Astrocyte of the spinal cord (primary cell): ENCODE data around the gene ABCC3.
A peak's percentile ranks its signal among the peaks of the same experiment; 100 is the strongest.

Source experiments
- DNase-seq: peaks from one replicate; pipeline ENCODE4 v3.0.0; 2011; ENCODE audit warnings: low read depth, low spot score
- H3K4me3 ChIP-seq: 2 replicates; pipeline ENCODE4 v1.5.1; 2011; ENCODE audit warnings: low read depth, mild to moderate bottlenecking, low read length, moderate library complexity
- in situ Hi-C: cut with HindIII; loops from 2 replicates; pipeline ENCODE4 v1.10.0; 2017; ENCODE audit warnings: low sequenced_read_pairs
- TF ChIP-seq, protein P1 (sequence below): IDR thresholded peaks from 2 replicates; pipeline ENCODE4 v1.5.1; 2012; ENCODE audit warnings: low read depth, mild to moderate bottlenecking, low read length, inconsistent platforms

ABCC3 gene

GRCh38 chr17:50710650-50711049 is 76.0 kb downstream of the ABCC3 start:
- TF ChIP-seq, protein P1, sequence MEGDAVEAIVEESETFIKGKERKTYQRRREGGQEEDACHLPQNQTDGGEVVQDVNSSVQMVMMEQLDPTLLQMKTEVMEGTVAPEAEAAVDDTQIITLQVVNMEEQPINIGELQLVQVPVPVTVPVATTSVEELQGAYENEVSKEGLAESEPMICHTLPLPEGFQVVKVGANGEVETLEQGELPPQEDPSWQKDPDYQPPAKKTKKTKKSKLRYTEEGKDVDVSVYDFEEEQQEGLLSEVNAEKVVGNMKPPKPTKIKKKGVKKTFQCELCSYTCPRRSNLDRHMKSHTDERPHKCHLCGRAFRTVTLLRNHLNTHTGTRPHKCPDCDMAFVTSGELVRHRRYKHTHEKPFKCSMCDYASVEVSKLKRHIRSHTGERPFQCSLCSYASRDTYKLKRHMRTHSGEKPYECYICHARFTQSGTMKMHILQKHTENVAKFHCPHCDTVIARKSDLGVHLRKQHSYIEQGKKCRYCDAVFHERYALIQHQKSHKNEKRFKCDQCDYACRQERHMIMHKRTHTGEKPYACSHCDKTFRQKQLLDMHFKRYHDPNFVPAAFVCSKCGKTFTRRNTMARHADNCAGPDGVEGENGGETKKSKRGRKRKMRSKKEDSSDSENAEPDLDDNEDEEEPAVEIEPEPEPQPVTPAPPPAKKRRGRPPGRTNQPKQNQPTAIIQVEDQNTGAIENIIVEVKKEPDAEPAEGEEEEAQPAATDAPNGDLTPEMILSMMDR, result no peak
- no peak overlapping the region for H3K4me3 ChIP-seq
- no peak for DNase-seq
- in situ Hi-C loops, result no loop called here

- DNase-seq, result no peak
- in situ Hi-C loops, result no loop called here
- H3K4me3 ChIP-seq, result no peak overlapping the region
- TF ChIP-seq, protein P1, result no peak
Observed at GRCh38 chr17:50712641-50713040, 78.0 kb downstream of the ABCC3 start.

DNA sequence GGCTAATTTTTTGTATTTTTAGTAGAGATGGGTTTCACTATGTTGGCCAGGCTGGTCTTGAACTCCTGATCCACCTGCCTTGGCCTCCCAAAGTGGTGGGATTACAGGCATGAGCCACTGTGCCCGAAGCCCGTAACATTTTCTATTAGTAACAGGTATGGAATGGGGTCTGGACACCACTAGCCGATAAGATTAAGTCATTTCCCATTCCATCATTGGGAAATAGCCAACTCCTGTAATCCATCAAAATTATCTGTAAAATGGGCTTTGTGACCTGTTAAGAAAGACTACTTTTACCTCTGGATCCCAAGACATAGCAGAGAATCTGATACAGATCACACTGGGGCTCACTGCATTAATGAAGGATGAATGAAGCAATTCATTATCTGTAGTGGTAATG is 80.8 kb downstream of the ABCC3 start:
- in situ Hi-C loops, result no loop called here
- H3K4me3 ChIP-seq, result no peak overlapping the region
- TF ChIP-seq, protein P1, result no peak
- no peak for DNase-seq

GRCh38 chr17:50719144-50719923 is 84.7 kb downstream of the ABCC3 start, which contains the start of gene LUC7L3:
Gene LUC7L3 (plus strand): TSS chr17:50719603. CDS start chr17:50719733, 130 bp downstream.
- in situ Hi-C loops, result no loop called here
- peak; percentile 96 for DNase-seq
- TF ChIP-seq, protein P1, result no peak
- peak within 1 kb of the TSS; percentile 98 for H3K4me3 ChIP-seq

DNA sequence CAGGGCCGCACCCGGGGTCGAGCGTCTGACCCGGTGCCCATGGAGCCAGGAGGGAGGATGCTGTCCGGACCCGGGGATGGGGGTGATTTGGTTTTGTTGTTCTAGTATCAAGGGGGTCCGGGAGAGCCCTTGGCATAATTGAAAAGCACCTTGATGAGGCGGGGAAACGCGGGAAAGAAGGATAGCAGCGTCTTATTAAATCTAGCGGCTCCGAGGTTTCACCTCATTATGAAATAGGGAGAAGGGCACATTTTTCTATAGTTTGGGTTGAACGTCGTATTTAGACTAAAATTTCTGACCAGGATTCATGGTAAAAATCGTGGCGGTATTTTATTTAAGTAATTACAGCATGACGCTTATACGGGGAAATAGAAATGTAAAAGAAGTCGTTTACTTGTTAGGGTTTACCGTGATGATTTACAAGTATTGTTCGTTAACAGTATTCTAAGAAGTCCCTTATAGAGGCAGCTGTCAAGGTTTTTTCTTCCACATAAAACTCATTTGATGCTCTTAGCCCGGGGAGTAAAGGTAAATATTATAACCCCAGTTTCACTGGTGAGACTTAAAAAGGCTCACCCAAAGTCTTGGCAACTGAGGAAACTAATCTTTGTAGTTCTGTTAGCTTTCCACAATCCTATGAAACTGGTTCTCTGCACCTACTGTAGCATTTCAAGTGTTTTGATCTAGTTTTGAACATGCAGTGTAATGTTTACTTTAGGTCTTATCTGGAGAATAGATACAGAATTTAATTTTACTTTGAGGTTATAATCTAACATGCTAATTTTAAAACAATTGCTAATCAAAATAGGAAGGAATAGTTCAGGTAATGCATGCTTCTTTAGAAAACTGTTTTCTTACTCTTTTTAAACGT is 85.5 kb downstream of the ABCC3 start:
- DNase-seq, result peak; percentile 18
- H3K4me3 ChIP-seq, result peak overlapping the region; percentile 98
- in situ Hi-C loops, result no loop called here
- TF ChIP-seq, protein P1, result no peak

DNA sequence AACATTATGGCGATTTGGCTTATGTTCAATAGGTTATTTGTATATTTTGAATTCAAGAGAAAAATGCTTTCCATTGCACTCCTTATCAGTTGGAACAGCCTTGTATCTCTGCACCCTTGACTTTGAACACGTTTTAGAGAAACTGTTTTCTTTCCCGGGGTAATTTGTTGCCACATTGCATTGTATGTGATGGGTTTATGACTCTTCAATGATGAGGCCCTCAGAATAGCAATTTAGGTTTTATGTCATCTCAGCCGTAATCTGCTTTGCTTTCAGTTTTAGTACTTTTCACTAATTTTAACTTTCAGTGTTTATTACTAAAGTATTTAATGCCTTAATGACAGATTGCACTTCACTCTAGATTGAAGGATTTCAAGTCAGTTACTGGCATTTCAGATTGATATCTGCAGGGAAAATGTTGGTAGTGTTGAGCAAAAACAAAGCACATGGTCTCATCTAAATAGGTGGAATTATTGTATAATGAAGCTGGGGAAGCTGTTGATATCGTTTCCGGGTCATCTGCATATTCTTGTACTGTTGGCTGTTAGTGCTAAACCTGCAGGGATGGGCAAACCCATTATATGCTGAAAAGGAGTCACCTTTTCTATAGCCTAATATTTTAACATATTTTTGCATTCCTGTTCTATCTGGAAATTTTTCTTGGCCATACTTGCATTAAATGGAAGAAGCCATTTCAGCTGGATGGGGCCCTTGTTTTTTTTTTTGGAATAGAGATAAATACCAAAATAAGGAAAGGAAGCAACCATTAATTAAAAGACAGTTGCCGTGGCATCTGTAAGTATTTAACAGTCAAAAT is 86.7 kb downstream of the ABCC3 start:
- in situ Hi-C loops, result no loop called here
- TF ChIP-seq, protein P1, result no peak
- DNase-seq, result no peak
- H3K4me3 ChIP-seq, result peak overlapping the region; percentile 98
